Stimulated activated effector memory CD8-positive, alpha-beta T cell treated with anti-CD3 and anti-CD28 coated beads, Interleukin-12 subunit alpha, Interleukin-12 subunit beta, amount 100 ng/mL, for 72 hours (primary cell): ENCODE results near the gene TTC12.

Source experiments
- ATAC-seq: fragments of 150-1000 bp; cut with Tn5 transposase; 2 replicates; pipeline ENCODE4 v1.10.0; 2021
- DNase-seq, 2 donors: peaks; one replicate each; pipeline ENCODE4 v3.0.0; 2021 to 2022; ENCODE audit warnings: low spot score in 2 of 2
- H3K27ac Mint-ChIP-seq: one replicate; pipeline ENCODE4 v1.8.0; 2022; ENCODE audit warnings: mild to moderate bottlenecking, mixed read lengths
- H3K36me3 Mint-ChIP-seq: one replicate; pipeline ENCODE4 v1.8.0; 2022; ENCODE audit warnings: mild to moderate bottlenecking, mixed read lengths
- H3K4me1 Mint-ChIP-seq: one replicate; pipeline ENCODE4 v1.8.0; 2022; ENCODE audit warnings: mixed read lengths
- H3K4me3 Mint-ChIP-seq: one replicate; pipeline ENCODE4 v1.8.0; 2022; ENCODE audit warnings: mild to moderate bottlenecking, mixed read lengths
- H3K9me3 Mint-ChIP-seq: one replicate; pipeline ENCODE4 v1.8.0; 2022; ENCODE audit warnings: mixed read lengths

Gene TTC12, protein sequence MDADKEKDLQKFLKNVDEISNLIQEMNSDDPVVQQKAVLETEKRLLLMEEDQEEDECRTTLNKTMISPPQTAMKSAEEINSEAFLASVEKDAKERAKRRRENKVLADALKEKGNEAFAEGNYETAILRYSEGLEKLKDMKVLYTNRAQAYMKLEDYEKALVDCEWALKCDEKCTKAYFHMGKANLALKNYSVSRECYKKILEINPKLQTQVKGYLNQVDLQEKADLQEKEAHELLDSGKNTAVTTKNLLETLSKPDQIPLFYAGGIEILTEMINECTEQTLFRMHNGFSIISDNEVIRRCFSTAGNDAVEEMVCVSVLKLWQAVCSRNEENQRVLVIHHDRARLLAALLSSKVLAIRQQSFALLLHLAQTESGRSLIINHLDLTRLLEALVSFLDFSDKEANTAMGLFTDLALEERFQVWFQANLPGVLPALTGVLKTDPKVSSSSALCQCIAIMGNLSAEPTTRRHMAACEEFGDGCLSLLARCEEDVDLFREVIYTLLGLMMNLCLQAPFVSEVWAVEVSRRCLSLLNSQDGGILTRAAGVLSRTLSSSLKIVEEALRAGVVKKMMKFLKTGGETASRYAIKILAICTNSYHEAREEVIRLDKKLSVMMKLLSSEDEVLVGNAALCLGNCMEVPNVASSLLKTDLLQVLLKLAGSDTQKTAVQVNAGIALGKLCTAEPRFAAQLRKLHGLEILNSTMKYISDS

DNA sequence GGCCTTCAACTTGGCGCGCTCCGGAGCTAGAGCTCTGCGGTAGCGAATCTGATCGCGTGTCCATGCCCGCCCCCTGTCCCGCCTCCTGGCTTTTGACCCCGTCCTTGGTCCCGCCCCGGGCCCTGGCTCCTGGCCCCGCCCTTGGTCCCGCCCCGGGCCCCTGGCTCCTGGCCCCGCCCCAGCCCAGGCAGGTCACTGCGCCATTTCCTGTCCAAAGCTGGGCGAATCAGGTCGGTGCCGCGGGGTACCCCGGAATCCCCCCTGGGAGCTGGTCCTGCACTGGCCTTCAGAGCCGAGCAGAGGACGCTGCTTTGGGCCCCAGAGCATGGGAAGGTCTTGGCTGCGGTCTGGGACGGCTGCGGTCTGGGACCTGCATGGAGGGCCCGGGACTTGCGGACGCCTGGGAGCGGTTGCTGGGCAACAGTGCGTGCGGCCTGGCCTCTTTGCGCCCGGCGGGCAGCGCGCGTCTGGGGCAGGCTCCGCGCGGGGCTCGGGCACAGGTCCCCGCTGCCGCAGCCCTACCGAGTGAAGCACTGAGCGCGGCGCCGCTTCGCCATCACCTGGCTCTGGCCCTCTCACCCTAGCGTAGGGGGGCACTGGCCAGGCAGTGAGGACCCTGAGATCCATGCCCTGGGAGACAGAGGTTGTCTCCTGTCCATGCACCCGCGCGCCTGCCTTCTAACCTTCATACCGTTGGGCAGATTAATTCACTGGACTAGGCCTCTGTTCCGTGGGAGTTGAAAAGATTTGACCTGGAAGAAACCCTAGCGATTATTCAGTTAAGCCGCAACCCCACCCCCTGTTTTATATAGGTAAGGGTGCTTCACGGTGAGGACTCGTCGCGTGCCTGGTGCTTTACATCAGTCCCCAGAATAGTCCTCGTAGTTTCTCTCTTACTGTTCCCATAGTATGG is at the start of gene TTC12:
TSS of gene TTC12 (plus strand) at position 195 of the 913 bp plus-strand sequence. CDS start 1,675 bp downstream, outside the sequence.
- H3K9me3 Mint-ChIP-seq: no peaks in the 10 kb centered on the region
- H3K36me3 Mint-ChIP-seq: peaks cover 14% of the 10 kb centered on the region
- DNase-seq: peak; percentile 86 to 94
- peak; percentile 98 for ATAC-seq
- H3K4me3 Mint-ChIP-seq: peak within 1 kb of the TSS; percentile 69
- H3K27ac Mint-ChIP-seq: peak within 1 kb of the TSS; percentile 73
- H3K4me1 Mint-ChIP-seq: peaks cover 13% of the 10 kb centered on the region

- ATAC-seq: no peak
- peaks cover 6% of the 10 kb centered on the region for H3K4me1 Mint-ChIP-seq
- no peak overlapping the region for H3K4me3 Mint-ChIP-seq
- no peaks in the 10 kb centered on the region for H3K36me3 Mint-ChIP-seq
- H3K27ac Mint-ChIP-seq: no peak overlapping the region
- no peak for DNase-seq
- no peaks in the 10 kb centered on the region for H3K9me3 Mint-ChIP-seq
These were observed 49.0 kb upstream of the TTC12 start for GRCh38 chr11:113265362-113265761.

GRCh38 chr11:113267493-113267892 is 46.9 kb upstream of the TTC12 start:
- Mint-ChIP-seq H3K27ac (no peak overlapping the region), H3K9me3 (no peaks in the 10 kb centered on the region), H3K36me3 (no peaks in the 10 kb centered on the region), H3K4me1 (no peaks in the 10 kb centered on the region), H3K4me3 (no peak overlapping the region)
- DNase-seq (no peak), ATAC-seq (no peak)

DNA sequence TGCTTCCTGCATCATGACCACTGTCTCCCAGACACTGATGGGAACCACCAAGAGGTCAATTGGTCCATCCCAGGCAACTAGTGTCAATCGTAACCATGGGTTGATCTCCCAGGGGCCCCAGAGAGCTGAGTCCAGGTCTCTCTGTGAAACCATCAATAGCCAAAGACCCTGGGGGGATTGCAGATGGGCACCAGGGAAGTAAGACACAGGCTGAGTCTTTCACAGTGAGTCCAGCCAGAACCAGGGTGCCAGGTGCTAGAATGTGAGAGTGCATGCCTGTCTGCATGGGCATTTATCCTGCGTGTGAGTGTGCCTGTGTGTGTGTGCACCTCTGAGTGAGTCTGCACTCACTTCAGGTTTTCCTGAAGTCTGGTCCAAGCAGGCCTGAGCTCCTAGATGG is 45.3 kb upstream of the TTC12 start:
- Mint-ChIP-seq H3K9me3 (no peaks in the 10 kb centered on the region), H3K27ac (no peak overlapping the region), H3K4me1 (no peaks in the 10 kb centered on the region), H3K4me3 (no peak overlapping the region), H3K36me3 (no peaks in the 10 kb centered on the region)
- DNase-seq: no peak
- ATAC-seq: no peak

DNA sequence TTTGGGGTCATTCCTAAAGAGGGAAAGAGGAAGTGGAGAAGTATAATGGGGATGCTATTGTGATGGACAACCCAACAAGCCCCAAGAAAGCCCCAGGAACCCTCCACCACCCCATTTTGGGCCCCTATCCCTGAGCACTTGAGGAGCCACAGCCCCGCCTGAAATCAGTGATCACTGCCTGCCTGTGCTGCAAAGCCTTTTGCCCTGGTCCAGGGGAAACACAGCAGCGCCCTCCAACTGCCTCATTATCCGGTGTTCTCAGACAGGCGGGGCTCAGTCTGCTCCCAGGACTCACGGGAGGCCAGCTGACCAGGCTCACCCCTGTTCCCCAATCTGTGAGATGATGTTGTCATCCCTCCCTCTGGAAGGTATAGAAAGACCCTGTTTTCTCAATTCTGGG is 44.7 kb upstream of the TTC12 start:
- no peak overlapping the region for H3K27ac Mint-ChIP-seq
- DNase-seq (no peak), ATAC-seq (no peak)
- no peaks in the 10 kb centered on the region for H3K4me1 Mint-ChIP-seq
- no peaks in the 10 kb centered on the region for H3K36me3 Mint-ChIP-seq
- no peak overlapping the region for H3K4me3 Mint-ChIP-seq
- H3K9me3 Mint-ChIP-seq: no peaks in the 10 kb centered on the region

- ATAC-seq (no peak), DNase-seq (no peak)
These were observed 44.3 kb upstream of the TTC12 start for GRCh38 chr11:113270080-113270479.

DNA sequence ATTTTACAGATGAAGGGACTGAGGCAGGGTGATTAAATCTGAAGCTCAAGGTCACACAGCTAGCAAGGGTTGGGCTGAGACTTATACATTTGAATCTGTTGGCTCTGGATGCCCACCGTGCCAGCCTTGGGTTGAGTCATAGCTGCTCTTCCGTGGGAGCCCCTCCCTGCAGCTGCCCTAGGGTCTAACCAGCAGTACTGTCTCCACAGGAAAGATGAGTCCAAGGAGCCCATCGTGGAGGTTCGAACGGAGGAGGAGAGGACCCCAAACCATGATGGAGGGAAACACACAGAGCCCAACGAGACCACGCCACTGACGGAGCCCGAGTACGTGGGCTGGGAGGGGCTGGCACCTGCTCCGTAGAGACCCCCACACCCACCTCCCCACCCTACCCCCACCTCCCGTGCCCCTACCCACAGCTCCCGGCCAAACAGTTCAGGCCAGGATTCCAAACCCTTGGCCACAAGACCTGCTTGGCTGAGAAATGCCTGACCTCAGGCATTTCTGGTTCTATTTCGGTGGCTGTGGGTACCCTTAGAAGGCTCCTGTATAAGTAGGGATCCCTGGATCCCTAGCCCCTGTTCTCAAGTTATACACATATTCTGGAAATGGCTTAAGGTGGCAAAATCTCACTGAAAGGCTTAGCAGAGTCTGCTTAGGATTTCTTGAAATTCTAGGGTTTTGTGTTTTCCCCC is 42.7 kb upstream of the TTC12 start:
- no peaks in the 10 kb centered on the region for H3K9me3 Mint-ChIP-seq
- no peak for ATAC-seq
- H3K36me3 Mint-ChIP-seq: no peaks in the 10 kb centered on the region
- H3K4me1 Mint-ChIP-seq: no peaks in the 10 kb centered on the region
- no peak overlapping the region for H3K27ac Mint-ChIP-seq
- DNase-seq: no peak
- no peak overlapping the region for H3K4me3 Mint-ChIP-seq

More at GRCh38 chr11:113270080-113270479, 44.3 kb upstream of the TTC12 start:
- Mint-ChIP-seq H3K9me3 (no peaks in the 10 kb centered on the region), H3K36me3 (no peaks in the 10 kb centered on the region), H3K4me1 (no peaks in the 10 kb centered on the region), H3K4me3 (no peak overlapping the region), H3K27ac (peak overlapping the region; percentile 57)

DNA sequence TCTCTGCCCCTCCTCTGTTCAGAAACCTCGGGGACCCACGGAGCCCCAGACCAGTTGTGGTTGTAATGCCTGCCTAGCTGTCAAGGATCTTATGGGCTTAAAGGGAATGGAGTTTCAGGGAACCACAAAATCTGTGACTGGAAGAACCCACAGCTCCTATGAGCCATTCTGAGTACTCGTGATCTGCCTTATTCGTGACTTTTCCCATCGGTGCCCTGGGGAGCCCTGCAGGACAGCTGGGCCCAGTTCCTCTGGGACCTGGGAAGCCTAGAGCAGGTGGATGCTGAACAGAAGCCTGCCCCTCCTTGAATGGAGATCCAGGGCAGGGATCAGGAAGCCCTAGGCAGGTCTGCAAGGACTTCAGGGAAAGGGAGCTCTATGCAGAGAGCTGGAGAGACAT is 42.1 kb upstream of the TTC12 start:
- no peak for ATAC-seq
- Mint-ChIP-seq H3K4me3 (no peak overlapping the region), H3K4me1 (no peaks in the 10 kb centered on the region), H3K27ac (no peak overlapping the region), H3K9me3 (no peaks in the 10 kb centered on the region), H3K36me3 (no peaks in the 10 kb centered on the region)
- no peak for DNase-seq

- Mint-ChIP-seq H3K36me3 (no peaks in the 10 kb centered on the region), H3K4me3 (no peak overlapping the region), H3K4me1 (no peaks in the 10 kb centered on the region), H3K9me3 (no peaks in the 10 kb centered on the region), H3K27ac (no peak overlapping the region)
- ATAC-seq (no peak), DNase-seq (no peak)
These were observed 41.3 kb upstream of the TTC12 start for GRCh38 chr11:113272927-113273615.

DNA sequence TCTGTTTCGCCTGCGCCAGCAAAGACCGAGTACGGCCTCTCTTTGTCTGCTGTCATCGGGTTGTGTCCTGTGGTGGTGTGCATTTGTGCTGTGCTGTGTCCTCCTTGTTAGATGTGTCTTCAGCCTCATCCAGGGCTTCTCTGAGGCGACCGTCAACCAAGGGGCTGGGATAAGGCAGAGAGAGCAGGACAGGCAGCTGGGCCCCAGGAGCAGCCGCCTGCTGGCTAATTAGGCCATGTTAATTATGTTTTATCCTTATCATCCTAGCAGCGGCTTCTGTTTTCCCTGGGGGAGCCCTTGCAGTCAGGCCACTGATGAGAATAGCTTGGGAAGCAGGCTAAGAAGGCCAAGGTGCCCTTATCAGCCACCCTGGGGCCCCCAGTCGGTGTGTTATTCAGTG is 40.7 kb upstream of the TTC12 start:
- Mint-ChIP-seq H3K36me3 (no peaks in the 10 kb centered on the region), H3K27ac (no peak overlapping the region), H3K4me1 (no peaks in the 10 kb centered on the region), H3K9me3 (no peaks in the 10 kb centered on the region), H3K4me3 (no peak overlapping the region)
- ATAC-seq (no peak), DNase-seq (no peak)

- DNase-seq (no peak), ATAC-seq (peak; percentile 27)
- H3K27ac Mint-ChIP-seq: no peak overlapping the region
- no peak overlapping the region for H3K4me3 Mint-ChIP-seq
- H3K36me3 Mint-ChIP-seq: no peaks in the 10 kb centered on the region
- no peaks in the 10 kb centered on the region for H3K9me3 Mint-ChIP-seq
- no peaks in the 10 kb centered on the region for H3K4me1 Mint-ChIP-seq
These were observed 39.4 kb upstream of the TTC12 start for GRCh38 chr11:113274713-113275582.

GRCh38 chr11:113275602-113276001 is 38.8 kb upstream of the TTC12 start:
- no peak for DNase-seq
- no peak for ATAC-seq
- no peaks in the 10 kb centered on the region for H3K9me3 Mint-ChIP-seq

GRCh38 chr11:113276466-113276865 is 37.9 kb upstream of the TTC12 start:
- Mint-ChIP-seq H3K27ac (no peak overlapping the region), H3K36me3 (no peaks in the 10 kb centered on the region), H3K4me1 (no peaks in the 10 kb centered on the region), H3K4me3 (no peak overlapping the region), H3K9me3 (no peaks in the 10 kb centered on the region)
- DNase-seq (no peak), ATAC-seq (no peak)

More at GRCh38 chr11:113275602-113276001, 38.8 kb upstream of the TTC12 start:
- Mint-ChIP-seq H3K36me3 (no peaks in the 10 kb centered on the region), H3K27ac (no peak overlapping the region), H3K4me1 (no peaks in the 10 kb centered on the region), H3K4me3 (no peak overlapping the region)
